C1 segment of cervical spinal cord (tissue), 14 donors: ENCODE data around the gene PDHA2.
"Not testable (repeated sequence)": the region's sequence is repeated elsewhere in the genome, so short reads cannot be mapped to it uniquely, and the experiment has no call there.

Experiments used
- DNase-seq, 14 donors: peaks; one replicate each; lab custom pipeline; 2025; lab: John Stamatoyannopoulos, UW

The PDHA2 gene

DNA sequence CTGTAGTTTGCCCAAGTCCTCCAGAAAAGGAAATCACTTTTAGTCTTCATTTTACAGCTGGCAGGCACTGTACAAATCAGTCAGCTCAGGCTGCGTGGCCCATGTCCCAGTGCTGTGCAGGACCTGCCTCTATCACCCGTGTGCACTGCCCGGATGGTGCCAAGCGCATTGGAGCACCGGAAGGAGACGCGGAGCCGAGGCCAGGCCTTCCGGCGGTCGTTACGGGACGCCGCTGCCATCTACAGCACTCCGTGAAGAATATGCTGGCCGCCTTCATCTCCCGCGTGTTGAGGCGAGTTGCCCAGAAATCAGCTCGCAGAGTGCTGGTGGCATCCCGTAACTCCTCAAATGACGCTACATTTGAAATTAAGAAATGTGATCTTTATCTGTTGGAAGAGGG, at the start of gene PDHA2:
Gene PDHA2 (plus strand): TSS at position 203 of the 400 bp plus-strand sequence. CDS start 58 bp downstream, at position 261.
- DNase-seq: no peak

DNA sequence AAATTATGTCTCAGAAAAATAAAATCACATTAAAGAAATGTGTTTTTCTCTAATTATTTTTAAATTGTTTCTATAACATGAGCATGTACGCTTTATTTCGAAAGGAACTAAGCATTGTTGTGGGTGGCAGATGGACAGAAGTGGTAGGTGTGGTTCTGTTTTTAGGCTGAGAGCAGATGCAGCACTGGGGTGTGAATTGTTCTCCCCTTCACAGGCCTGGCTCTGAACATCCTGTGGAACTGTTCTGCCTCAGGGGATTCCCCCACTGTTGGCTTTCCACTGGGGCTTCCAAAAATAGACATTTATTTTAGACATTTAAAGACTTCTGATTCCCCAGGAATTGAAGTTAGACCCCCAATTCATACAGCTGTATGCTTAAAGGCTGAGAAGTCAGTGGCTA, 41.9 kb upstream of the PDHA2 start:
- no peak for DNase-seq

DNA sequence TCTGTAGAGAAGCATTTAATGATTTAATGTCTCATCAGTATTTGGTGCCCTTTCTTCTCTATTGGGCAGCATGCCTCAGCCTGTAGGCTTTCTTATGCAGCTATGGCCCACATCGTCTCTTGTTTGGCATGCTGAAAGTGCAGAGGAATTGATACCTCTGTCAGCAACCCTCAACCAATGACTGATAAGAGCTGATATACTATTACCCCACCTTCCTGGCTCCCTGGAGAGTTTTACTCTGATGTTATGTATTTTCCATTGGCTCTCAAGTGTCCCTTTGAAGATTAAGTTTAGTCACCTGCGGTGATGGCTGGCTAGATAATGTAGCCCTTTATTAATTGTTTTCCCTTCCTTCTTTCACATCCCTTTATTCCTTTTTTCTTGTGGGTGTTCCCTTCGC, 41.2 kb upstream of the PDHA2 start:
- no peak for DNase-seq

DNA sequence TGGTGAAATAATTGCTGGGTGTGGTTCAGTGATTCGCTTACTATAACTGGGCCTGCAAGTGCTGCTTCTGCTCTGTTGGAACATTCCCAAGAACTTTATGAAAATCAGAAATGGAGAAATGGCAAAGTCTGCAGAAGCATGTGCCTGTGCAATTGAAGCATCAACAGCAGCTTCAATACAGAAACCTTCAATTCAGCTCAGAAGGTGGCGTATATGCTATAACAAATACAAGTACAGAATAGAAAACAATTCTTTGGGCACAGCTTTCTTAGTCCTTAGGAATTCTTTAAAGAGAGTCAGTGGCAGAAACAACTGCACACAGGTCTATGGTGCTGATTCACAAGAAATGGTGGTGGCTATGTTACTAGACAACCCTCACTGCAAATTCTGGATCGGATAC, 18.0 kb upstream of the PDHA2 start:
- no peak for DNase-seq

DNA sequence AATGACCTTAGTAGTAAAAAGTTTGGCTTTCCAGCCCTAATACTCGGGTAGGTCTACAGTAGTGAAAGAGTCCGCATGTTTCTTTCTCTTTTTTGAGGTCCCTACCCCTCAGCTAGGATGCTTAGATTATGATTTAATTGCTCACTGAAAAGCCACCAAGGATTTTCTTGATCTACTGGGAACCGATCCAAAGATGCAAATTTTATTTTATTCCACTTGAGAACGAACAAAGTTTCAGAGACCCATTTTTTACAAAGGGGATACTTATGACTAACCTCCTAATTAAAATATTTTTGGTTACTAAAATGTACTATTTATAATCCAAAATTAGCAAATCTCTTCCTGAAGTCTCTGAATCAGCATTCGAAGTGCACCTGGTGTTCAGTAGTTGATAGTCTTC, 14.3 kb upstream of the PDHA2 start:
- no peak for DNase-seq

DNA sequence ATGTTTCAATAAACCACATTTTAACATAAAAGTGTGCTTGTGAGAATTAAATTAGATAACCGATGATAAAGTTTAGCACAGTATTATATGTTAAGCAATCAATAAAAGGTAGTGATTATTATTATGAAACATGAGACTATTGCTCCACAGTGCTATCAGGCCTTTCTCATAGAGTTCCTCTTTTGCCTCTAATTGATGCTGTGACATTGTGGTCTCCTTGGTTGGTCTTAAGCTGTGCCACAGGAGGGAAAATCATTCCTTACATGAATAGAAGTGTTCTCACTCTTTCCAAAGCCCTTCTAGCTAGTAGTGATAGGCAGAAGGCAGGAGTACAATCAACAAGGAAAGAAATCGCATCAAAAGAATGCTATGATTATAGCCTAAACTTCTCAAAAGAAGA, 9.2 kb upstream of the PDHA2 start:
- DNase-seq: no peak

DNA sequence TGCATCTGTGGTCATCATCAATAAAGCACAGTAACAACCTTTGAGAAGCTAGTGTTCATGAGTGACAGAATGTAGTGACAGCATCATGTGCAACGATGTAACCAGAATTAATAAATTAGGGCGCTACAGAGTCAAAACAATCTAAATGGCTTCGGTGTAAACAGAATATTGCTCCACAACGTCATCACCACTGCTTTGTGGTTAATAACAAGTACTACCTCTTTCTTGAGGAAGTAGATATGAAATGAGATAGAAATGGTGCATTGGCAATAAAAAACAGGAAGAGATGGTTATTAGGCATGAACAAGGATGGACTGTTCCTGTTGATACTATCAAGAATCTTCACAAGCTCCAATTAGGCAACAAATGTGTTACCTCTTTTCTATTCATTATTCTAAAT, 8.7 kb upstream of the PDHA2 start:
- DNase-seq: no peak

DNA sequence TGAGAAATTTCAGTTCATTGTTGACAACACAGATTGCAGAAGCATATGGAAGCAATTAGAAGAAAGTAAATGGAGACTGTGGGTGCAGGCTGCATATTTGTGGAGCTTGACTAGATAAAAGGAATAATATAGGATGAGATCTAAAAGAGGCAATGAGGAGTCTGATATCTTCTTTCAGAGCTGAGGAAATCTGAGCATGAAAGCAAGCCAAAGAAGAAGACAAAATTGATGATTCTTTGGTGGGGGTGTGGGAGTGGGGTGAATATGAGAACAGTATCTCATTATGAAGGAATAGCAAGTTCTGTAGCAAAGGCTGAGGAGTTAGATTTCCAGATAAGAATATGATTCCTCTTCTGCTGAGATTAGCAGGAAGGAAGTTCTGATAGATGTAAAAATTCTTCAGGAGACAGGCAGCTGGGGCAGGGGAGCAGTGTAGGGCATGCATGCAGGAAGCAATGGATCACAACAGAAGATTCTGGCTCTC, 6.1 kb upstream of the PDHA2 start:
- no peak for DNase-seq

DNA sequence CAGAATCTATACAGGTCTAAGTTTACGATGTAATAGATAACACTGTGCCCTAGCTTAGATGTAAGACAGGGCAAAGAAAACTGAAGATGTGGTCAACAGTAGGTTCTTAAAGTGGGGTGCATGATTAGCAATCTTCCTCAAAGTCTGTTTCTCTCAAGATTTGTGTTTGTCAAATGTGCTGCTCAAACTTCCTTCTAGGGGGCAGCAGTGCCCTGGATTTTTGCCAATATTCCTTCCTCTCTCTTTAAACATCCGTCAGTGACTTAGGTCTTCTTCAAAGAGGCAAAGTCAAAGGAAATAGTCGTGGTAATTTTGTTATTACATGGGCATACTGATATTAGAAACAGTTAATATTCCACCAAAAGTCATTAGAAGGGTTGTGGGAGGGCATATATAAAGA, 4.2 kb upstream of the PDHA2 start:
- DNase-seq: no peak

DNA sequence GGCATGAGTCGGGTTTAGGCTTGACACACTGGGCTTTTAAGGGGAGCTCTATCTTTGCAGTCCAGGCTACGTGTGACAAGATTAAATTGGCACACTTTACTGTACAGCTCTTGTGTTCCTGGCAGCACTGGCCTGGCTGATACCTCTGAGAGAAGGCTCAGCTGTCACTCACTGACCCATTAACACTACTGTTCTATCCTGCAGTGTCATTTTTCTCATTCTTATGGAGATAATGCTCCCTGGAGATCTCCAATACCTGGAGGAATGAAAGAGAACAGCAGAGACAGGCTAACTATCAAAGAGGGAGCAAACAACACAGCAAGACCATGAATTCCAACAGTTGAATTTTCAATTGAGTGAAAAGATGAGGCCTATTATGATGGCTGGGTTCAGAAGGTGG, 1.7 kb upstream of the PDHA2 start:
- DNase-seq: no peak

DNA sequence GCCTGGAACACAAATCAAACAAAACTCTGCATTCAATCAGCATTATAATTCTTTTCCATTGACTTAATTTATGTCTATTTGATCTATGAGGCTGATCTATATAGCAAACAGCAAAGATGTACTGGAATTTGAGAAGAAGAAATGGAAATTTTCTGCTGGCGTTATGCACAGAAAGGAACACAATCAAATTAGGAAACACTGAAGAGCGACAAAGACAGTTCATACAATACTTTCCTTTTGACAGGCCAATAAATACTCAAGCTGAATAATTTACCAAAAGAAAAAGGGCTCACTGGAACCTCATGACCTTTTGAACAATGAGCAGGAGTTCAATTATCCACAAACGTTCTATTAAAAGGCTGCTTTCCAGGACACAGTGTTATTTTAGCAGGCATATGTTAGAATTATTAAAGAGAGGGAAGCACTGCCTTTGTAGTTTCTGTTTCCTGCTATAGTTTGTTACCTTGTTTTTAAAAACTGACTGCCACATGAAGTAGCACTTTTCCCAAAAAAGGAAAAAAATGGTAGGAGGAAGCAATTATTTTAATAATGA, 8.1 kb downstream of the PDHA2 start:
- no peak for DNase-seq

DNA sequence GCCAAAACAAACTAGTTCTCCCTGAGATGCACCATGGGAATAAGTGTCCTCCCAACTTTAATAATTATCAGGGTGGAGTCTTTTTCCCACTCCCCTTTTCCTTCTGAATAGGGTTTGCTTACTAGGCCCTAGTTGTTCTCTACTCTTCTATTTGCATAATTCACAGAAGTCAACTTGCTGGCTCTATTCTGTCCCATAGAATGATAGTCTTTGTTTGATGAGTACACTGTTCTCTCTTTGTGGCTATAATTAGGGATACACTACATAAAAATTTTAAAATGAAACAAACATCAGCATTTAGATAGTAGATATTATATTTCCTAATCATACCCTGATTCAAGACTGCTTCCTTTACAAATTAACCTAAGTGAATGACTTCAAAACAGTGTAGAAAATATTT, 10.3 kb downstream of the PDHA2 start:
- DNase-seq: no peak

DNA sequence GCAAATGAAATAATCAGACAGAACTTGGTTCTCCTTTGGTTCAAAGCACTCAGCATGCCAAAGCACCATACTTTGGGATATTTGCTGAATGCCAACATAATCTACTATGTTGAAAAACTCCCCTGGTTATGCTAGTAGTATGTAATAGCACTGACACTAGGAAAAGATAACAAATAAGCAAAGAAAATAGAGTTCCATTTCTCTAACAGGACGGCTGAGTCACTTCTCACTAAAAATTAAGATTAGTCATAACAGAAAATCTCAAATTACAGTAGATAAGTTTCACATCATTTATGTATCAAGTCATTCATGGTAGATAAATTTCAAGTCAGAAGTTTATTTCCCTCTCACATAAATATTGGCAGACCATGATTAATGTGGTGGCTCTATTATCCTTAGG, 17.9 kb downstream of the PDHA2 start:
- DNase-seq: no peak

DNA sequence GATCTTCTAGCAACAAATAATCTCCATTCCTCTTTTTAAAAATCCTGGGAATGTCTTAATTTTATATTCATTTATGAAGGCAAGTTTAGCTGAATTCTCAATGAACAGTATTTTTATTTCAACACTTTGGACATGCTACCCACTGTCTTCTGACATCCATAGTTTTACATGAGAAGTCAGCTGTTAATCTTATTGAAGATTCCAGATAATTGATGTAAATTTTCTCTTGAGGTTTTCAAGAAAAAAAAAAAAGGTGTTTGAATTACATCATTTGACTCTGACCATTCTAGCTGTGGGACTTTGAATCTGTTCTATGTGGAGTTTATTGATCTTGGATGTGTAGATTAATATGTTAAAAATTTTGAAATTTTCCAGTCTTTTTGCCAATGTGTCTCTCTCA, 28.0 kb downstream of the PDHA2 start:
- no peak for DNase-seq

DNA sequence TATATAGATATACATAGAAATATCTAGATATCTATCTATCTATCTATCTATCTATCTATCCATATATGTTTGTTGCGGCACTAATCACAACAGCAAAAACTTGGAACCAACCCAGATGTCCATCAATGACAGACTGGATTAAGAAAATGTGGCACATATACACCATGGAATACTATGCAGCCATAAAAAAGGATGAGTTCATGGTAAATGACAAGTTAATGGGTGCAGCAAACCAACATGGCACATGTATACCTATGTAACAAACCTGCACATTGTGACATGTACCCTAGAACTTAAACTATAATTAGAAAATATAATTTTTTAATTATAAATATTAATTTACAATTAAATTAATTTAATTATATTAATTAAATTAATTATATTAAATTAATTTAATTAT, 29.5 kb downstream of the PDHA2 start:
- not testable (repeated sequence) for DNase-seq

DNA sequence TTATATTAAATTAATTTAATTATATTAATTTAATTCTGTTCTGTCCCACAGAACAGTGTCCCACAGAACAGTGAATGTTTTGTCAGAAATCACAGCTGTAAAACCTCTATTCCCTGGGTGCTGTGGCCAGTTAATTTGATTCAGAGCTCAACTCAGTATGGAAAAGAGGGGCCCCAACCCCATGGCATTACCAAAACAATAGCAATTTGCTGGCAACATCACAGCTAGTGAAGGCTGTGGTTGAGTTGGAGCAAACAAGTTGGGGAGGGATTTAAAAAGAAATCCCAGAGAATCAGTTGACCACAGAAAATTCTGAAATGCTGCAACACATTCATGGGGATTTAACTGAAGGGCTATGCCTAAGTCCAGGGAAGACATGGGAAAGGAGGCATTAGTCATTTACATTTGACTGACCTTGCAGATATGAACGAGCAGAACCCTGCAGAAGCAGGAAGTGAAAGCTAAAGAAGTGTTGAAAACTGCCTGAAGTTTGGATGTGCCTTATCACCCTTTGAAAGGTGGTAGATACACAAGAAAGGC, 30.1 kb downstream of the PDHA2 start:
- DNase-seq: no peak

DNA sequence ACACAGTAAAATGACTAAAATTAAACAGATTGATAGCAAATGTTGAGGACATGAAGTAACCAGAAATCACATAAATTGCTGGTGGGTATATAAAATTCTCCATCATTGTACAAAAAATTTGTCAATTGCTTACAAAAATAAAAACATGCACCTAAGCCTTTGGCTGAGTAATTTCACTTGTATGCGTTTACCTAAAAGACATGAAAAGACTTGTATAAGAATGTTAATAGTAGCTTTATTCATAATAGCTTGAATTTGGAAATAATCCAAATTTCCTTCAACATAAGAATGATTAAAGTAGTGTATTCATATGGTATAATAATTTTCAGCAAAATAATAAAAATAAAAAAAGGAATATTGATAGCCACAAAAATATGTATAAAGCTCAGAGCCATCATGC, 37.7 kb downstream of the PDHA2 start:
- no peak for DNase-seq

DNA sequence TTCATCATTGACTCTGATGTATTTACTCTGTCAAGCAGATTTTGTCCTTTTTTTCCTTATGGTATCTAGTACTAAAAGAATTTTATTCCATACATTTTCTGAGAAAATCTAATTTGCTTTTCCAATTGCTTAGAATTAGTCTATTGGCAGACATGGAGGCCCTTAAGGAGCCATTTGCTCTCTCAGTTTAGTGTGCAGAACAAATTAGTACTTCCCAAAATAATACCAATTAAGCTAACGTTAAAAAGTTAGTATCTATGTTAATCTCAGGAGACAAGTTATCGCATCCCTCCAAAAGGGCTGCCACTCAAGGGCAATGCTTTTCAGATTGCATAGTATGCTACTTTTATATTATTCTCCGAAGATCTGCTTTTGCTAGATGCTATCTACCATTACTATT, 47.7 kb downstream of the PDHA2 start:
- DNase-seq: no peak

DNA sequence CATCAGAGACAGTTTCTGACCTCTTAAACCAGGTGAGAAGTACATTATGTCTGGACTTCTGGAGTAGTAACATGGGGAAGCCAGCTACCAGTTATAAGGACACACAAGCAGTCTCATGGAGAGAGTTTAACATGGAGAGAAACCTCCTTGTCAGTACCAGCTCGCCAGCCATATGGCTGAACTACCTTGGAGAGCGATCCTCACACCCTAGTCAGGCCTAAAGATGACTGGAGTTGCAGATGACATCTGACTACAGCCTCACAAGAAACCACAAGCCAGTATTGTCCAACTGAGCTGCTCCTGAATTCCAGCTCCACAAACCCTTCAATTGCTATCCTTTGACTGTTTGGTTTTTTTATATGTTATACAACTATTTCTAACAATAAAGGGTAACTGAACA, 49.8 kb downstream of the PDHA2 start:
- no peak for DNase-seq
